Activated CD4-positive, alpha-beta T cell treated with anti-CD3 and anti-CD28 coated beads, Interleukin-2, amount 50 U/mL, for 1 hour (primary cell): ENCODE data around the gene HYAL1.

Experiments
- DNase-seq: peaks from one replicate; pipeline ENCODE4 v3.0.0-alpha.2; 2020

The HYAL1 gene

DNA sequence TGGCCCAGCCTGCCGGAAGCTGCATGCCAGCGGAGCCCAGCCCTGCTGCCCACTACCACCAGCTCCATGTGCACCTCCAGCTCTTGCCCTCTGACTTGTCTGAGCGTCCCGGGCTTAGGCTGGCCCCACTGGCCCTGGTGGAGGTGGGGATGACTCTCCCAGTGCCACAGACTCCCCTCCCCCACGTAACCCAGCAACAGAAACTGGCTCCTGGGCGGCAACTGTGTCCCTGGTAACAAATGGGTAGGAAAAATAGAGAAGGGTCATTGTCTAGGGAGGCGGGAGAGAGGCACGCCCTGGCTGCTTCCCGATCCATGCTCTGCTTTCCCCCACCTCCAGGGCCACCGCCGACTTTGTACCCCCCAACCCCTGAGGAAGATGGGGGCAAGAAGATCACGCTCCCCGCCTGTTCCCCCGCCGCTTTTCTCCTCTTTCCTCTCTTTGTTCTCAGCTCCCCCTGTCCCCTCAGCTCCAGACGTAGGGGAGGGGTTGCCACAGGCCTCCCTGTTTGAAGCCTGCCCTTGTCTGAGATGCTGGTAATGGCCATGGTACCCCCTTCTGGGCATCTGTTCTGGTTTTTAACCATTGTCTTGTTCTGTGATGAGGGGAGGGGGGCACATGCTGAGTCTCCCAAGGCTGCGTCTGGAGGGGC is 45.2 kb downstream of the HYAL1 start:
- DNase-seq: no peak

DNA sequence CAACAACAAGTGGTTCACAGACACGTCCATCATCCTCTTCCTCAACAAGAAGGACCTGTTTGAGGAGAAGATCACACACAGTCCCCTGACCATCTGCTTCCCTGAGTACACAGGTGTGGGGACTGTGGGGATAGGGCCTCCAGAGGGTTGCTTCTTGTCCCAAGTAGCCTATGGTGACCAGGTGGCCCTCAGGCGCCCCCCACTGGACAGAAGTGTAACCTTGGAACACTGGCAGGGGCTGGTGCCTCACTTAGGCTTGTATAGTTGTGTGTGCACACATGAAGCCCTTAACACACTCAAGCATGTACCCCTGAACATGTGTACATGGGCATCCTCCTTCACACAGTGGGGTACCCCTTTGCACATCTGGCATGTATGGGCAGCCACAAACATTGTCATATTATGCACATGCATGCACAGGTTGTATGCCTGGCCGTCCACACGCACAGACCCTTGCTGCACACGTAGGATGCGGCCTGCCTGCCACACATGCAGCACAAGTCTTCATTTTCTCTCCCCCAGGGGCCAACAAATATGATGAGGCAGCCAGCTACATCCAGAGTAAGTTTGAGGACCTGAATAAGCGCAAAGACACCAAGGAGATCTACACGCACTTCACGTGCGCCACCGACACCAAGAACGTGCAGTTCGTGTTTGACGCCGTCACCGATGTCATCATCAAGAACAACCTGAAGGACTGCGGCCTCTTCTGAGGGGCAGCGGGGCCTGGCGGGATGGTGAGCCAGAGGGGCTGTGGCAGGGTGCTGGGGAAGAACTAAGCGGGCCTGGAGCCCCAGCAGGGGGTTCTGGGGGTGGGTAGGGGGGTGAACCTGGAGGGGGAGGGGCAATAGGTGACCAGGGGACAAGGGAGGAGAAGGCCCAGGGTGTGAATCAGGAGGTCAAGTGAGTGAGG is 46.1 kb downstream of the HYAL1 start:
- DNase-seq: no peak

DNA sequence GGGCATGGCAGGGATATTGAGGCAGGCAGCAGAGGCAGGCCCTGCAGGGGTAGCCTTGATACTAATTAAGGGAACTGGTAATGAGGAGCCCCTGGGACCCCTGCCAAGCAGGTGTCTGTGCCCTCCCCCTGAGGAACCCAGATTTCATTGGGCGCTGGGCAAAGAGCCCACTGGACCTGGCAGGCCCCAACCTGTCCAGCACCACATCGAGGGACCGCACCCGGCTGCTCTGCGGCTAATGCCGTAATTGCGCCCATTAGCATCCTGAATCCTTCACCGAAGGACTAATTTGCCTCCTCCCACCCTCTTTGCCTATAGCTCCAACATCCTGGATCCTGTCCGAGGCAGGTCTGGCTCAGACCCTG is 48.1 kb downstream of the HYAL1 start:
- no peak for DNase-seq

DNA sequence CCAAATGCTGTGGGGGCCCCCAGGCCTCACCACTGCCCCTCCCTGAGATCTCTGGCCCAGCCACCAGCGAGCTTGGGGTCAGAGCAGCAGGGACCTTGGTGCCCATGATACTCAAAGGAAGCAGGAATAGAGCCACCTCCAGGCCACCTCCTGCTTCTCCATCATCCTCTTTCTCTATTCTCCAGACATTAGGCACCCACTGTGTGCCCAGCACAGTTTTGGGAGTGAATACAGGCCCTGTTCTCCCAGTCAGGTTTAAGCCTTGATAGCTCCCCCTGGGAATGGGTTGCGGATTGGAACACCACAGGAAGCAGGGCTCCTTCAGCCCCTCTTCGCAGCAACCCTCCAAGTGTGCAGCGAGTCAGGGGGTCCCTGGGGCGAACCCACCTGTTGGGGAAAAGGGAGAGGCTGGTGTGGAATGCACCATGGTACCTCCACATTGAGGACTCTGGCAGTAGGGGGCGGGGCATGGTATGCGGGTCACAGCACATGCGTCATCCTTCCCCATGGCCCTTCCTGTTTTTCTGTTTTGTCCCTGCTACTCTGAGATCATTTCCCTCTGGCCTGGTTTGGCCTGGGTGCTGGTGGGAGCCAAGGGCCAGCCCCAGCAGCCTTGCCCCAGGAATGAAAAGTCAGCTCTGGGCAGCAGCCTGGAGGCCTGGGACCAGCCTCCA is 48.7 kb downstream of the HYAL1 start:
- DNase-seq: no peak

DNA sequence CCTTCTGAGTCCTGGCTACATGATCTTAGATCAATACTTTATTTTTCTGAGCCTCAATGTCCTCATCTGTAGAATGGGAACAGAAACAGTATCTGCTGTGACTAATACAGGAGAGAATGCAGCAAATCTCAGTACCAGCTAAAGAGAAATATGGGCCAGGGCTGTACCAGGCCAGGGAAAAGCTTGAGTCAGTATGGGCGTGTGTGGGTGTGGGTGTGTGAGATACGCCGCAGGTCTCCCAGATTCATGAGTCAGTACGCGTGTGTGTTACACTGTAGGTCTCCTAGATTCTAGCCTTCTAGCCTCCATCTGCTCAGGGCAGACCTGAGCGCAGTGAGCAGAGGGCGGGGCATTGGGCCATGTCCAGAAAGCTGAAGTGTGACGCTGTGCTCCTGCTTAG is 52.2 kb downstream of the HYAL1 start:
- DNase-seq: no peak

DNA sequence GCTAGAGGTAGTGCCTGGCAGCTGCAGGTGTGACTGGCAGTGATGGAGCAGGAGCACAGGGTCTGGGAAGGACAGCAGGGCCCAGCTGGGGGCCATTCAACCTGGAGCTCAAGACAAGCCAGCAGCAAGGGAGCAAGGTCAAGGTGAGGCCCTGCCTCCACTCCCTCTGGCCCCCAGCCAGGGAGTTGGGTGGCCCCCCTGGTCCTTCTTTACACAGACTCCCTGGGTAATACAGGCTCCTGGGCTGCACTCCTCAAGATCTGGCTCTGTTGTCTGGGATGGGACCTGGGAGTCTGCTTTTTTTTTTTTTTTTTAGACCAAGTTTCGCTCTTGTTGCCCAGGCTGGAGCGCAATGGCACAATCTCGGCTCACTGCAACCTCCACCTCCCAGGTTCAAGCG is 52.9 kb downstream of the HYAL1 start:
- DNase-seq: no peak
